PC-3 (cell line): Measurements from ENCODE around the gene OSBPL1A. TPM values are rescaled to one million over a fixed set of nuclear protein-coding genes. Genes with fewer than 3 reads are reported as not detected.

Experiments used
- ATAC-seq: fragments of 200-7000 bp; cut with Tn5 transposase; 2 replicates; pipeline ENCODE4 v1.9.1; 2020; ENCODE audit warnings: mild to moderate bottlenecking, moderate library complexity
- BruUV-seq: library from RNA; stranded (reverse); fragments of 400-500 nt; replicated peaks from 2 replicates; lab custom pipeline; 2021; lab: Mats Ljungman, UMichigan
- CTCF ChIA-PET: fragments of 300-600 bp; sonication (Branson Sonifier 250); formaldehyde crosslinking; loops from one replicate; lab custom pipeline; 2022; ENCODE audit warnings: antibody characterized with exemption; lab: Charles Lee
- POLR2A ChIA-PET: fragments of 300-600 bp; sonication (Branson Sonifier 250); formaldehyde crosslinking; loops from one replicate; lab custom pipeline; 2022; ENCODE audit warnings: antibody characterized with exemption; ENCODE audit not compliant: unreplicated experiment; lab: Charles Lee
- DNase-seq: peaks from one replicate; pipeline ENCODE4 v3.0.0-alpha.2; 2015
- H2AFZ ChIP-seq: fragments of 300-600 bp; sonication (generic); 2 replicates; pipeline ENCODE4 v1.6.0; 2016; ENCODE audit warnings: antibody characterized with exemption, low read length
- H3F3A ChIP-seq: fragments of 300-600 bp; sonication (generic); one replicate; pipeline ENCODE4 v1.6.0; 2017; ENCODE audit warnings: antibody characterized with exemption, low read length, control low read depth, mild to moderate bottlenecking; ENCODE audit not compliant: unreplicated experiment
- H3K27ac ChIP-seq: fragments of 300-600 bp; sonication (generic); 2 replicates; pipeline ENCODE4 v1.5.1; 2016; ENCODE audit warnings: mild to moderate bottlenecking, low read length
- H3K27me3 ChIP-seq: fragments of 300-600 bp; sonication (generic); 2 replicates; pipeline ENCODE4 v1.6.1; 2016; ENCODE audit warnings: low read length, mixed read lengths
- H3K36me3 ChIP-seq: fragments of 300-600 bp; sonication (generic); 2 replicates; pipeline ENCODE4 v1.6.1; 2016; ENCODE audit warnings: low read depth, mixed run types, low read length, mixed read lengths
- H3K4me1 ChIP-seq: fragments of 300-600 bp; sonication (generic); 2 replicates; pipeline ENCODE4 v1.5.1; 2016; ENCODE audit warnings: low read length; ENCODE audit not compliant: insufficient read depth
- H3K4me2 ChIP-seq: fragments of 300-600 bp; sonication (generic); 2 replicates; pipeline ENCODE4 v1.6.0; 2016; ENCODE audit warnings: low read length
- H3K4me3 ChIP-seq: fragments of 300-600 bp; sonication (generic); 2 replicates; pipeline ENCODE4 v1.5.1; 2016; ENCODE audit warnings: mild to moderate bottlenecking, low read length, mixed read lengths
- H3K79me2 ChIP-seq: fragments of 300-600 bp; sonication (generic); 2 replicates; pipeline ENCODE4 v1.6.1; 2017; ENCODE audit warnings: low read length, mixed read lengths
- H3K9ac ChIP-seq: fragments of 300-600 bp; sonication (generic); 2 replicates; pipeline ENCODE4 v1.6.0; 2016; ENCODE audit warnings: mild to moderate bottlenecking, low read length
- H3K9me2 ChIP-seq: fragments of 300-600 bp; sonication (generic); replicated peaks from 2 replicates; pipeline ENCODE4 v1.6.1; 2016; ENCODE audit warnings: mixed run types, low read length, mixed read lengths
- H3K9me3 ChIP-seq: fragments of 300-600 bp; sonication (generic); 2 replicates; pipeline ENCODE4 v1.6.1; 2016; ENCODE audit warnings: low read length, mixed read lengths
- H4K20me1 ChIP-seq: fragments of 300-600 bp; sonication (generic); 2 replicates; pipeline ENCODE4 v1.6.1; 2016; ENCODE audit warnings: low read length, mixed read lengths
- CTCF ChIP-seq: fragments of 300-600 bp; sonication (generic); conservative IDR thresholded peaks from 2 replicates; pipeline ENCODE4 v1.5.1; 2017; ENCODE audit warnings: antibody characterized with exemption, low read depth, mild to moderate bottlenecking, low read length
- EZH2 ChIP-seq: fragments of 300-600 bp; sonication (generic); IDR thresholded peaks from one replicate; pipeline ENCODE4 v1.6.1; 2017; ENCODE audit warnings: antibody characterized with exemption, mild to moderate bottlenecking, low read length; ENCODE audit not compliant: unreplicated experiment
- EZH2phosphoT487 ChIP-seq: fragments of 300-600 bp; sonication (generic); IDR thresholded peaks from 2 replicates; pipeline ENCODE4 v1.6.1; 2018; ENCODE audit warnings: mild to moderate bottlenecking, antibody characterized with exemption, low read length, borderline replicate concordance
- intact Hi-C: fragments of 100-400 bp; cut with micrococcal nuclease; formaldehyde crosslinking; loops from 2 replicates; pipeline ENCODE4 v1.9.0; 2023
- total RNA-seq: library from RNA; depleted of rRNA; stranded (reverse); fragments of >200 nt; gene quantifications from 2 replicates; pipeline ENCODE4 v1.2.3, GENCODE V29; 2014

OSBPL1A gene
- total RNA-seq, 1 experiment from 2014 or later = 39.7 TPM

GRCh38 chr18:24346254-24346653 is 51.4 kb downstream of the OSBPL1A start:
- TF ChIP-seq EZH2 (no peak), CTCF (no peak), EZH2phosphoT487 (no peak)
- Histone ChIP-seq H4K20me1 (no peaks in the 10 kb centered on the region), H3K27ac (no peak overlapping the region), H2AFZ (no peak overlapping the region), H3K4me3 (no peak overlapping the region), H3K9ac (no peak overlapping the region), H3K79me2 (no peaks in the 10 kb centered on the region), H3K9me2 (no peaks in the 10 kb centered on the region), H3K9me3 (no peaks in the 10 kb centered on the region), H3K27me3 (no peaks in the 10 kb centered on the region), H3F3A (no peaks in the 10 kb centered on the region), H3K4me2 (no peak overlapping the region), H3K4me1 (no peaks in the 10 kb centered on the region), H3K36me3 (no peaks in the 10 kb centered on the region)
- intact Hi-C loops = no loop called here
- ChIA-PET CTCF (no interaction called here), POLR2A (no interaction called here)
- no TSS peak for BruUV-seq
- DNase-seq (no peak), ATAC-seq (no peak)

- no peaks in the 10 kb centered on the region for H4K20me1 ChIP-seq
- H2AFZ ChIP-seq = no peak overlapping the region
- H3K9ac ChIP-seq = no peak overlapping the region
- no peaks in the 10 kb centered on the region for H3K27me3 ChIP-seq
- intact Hi-C loops = no loop called here
- no peaks in the 10 kb centered on the region for H3K79me2 ChIP-seq
- no peaks in the 10 kb centered on the region for H3F3A ChIP-seq
- DNase-seq = no peak
- ChIA-PET CTCF (no interaction called here), POLR2A (no interaction called here)
- H3K9me3 ChIP-seq = no peaks in the 10 kb centered on the region
- no peak overlapping the region for H3K27ac ChIP-seq
- no peak for TF ChIP-seq CTCF
- no peak for TF ChIP-seq EZH2
- TF ChIP-seq EZH2phosphoT487 = no peak
- H3K4me3 ChIP-seq = no peak overlapping the region
- no peak overlapping the region for H3K4me2 ChIP-seq
- ATAC-seq = no peak
- H3K4me1 ChIP-seq = no peaks in the 10 kb centered on the region
- H3K9me2 ChIP-seq = no peaks in the 10 kb centered on the region
- no peaks in the 10 kb centered on the region for H3K36me3 ChIP-seq
- BruUV-seq = no TSS peak
These were observed 53.1 kb downstream of the OSBPL1A start for GRCh38 chr18:24344509-24344908.

GRCh38 chr18:24342347-24342746 is 55.3 kb downstream of the OSBPL1A start:
- intact Hi-C loops = no loop called here
- Histone ChIP-seq H3K4me2 (no peak overlapping the region), H3K36me3 (no peaks in the 10 kb centered on the region), H3K27ac (no peak overlapping the region), H4K20me1 (no peaks in the 10 kb centered on the region), H3K9ac (no peak overlapping the region), H2AFZ (no peak overlapping the region), H3K27me3 (no peaks in the 10 kb centered on the region), H3K4me3 (no peak overlapping the region), H3K4me1 (no peaks in the 10 kb centered on the region), H3F3A (no peaks in the 10 kb centered on the region), H3K9me3 (no peaks in the 10 kb centered on the region), H3K9me2 (no peaks in the 10 kb centered on the region), H3K79me2 (no peaks in the 10 kb centered on the region)
- no TSS peak for BruUV-seq
- CTCF ChIA-PET = no interaction called here
- TF ChIP-seq CTCF (no peak), EZH2phosphoT487 (no peak), EZH2 (no peak)
- no peak for DNase-seq
- POLR2A ChIA-PET = no interaction called here
- ATAC-seq = no peak
